Measurements from ENCODE around the gene BBS2.

Gene BBS2

GRCh38 chr16:56475201-56475600, 44.6 kb downstream of the BBS2 start:
- ATAC-seq, result no peak

GRCh38 chr16:56470666-56471065, 49.2 kb downstream of the BBS2 start:
- no peak for ATAC-seq

- no peak for ATAC-seq
Observed at GRCh38 chr16:56470232-56470631, 49.6 kb downstream of the BBS2 start.

GRCh38 chr16:56469748-56470147, 50.1 kb downstream of the BBS2 start:
- ATAC-seq, result no peak

- ATAC-seq, result no peak
Observed at GRCh38 chr16:56468800-56469199, 51.0 kb downstream of the BBS2 start.

- no peak for ATAC-seq
Observed at GRCh38 chr16:56466344-56466743, 53.5 kb downstream of the BBS2 start.

GRCh38 chr16:56463153-56463552, 56.7 kb downstream of the BBS2 start:
- ATAC-seq, result no peak

- ATAC-seq, result no peak
Observed at GRCh38 chr16:56462064-56462796, 57.6 kb downstream of the BBS2 start.

GRCh38 chr16:56460101-56460500, 59.7 kb downstream of the BBS2 start:
- no peak for ATAC-seq

GRCh38 chr16:56457927-56458470, 61.8 kb downstream of the BBS2 start:
- ATAC-seq, result no peak

- peak; percentile 24 to 32 for ATAC-seq
Observed at GRCh38 chr16:56451753-56452689, 67.8 kb downstream of the BBS2 start.

- ATAC-seq, result peak; percentile 98 to 99
Observed at GRCh38 chr16:56450986-56451752, 68.7 kb downstream of the BBS2 start, which contains the start of the genes NUDT21 and OGFOD1. Gene NUDT21 (minus strand): TSS chr16:56451332. CDS start chr16:56451202, 130 bp downstream. Gene OGFOD1 (plus strand): TSS chr16:56451554. CDS start chr16:56451613, 59 bp downstream.

GRCh38 chr16:56450275-56450985, 69.4 kb downstream of the BBS2 start:
- ATAC-seq, result peak in 1 of 2 donors; percentile 7

GRCh38 chr16:56448005-56448404, 71.8 kb downstream of the BBS2 start:
- ATAC-seq, result no peak

- ATAC-seq, result no peak
Observed at GRCh38 chr16:56447286-56447685, 72.5 kb downstream of the BBS2 start.

GRCh38 chr16:56438038-56438437, 81.8 kb downstream of the BBS2 start:
- no peak for ATAC-seq

- no peak for ATAC-seq
Observed at GRCh38 chr16:56436258-56436657, 83.6 kb downstream of the BBS2 start.
